CD4-positive, alpha-beta T cell treated with Interleukin-4 for 1 hour (primary cell): ENCODE measurements around the gene TRIM72.
"Not testable (repeated sequence)": the region's sequence is repeated elsewhere in the genome, so short reads cannot be mapped to it uniquely, and the experiment has no call there.

ENCODE experiments used
- DNase-seq, 2 donors: peaks; one replicate each; pipeline ENCODE4 v3.0.0-alpha.2; 2020 to 2022

TRIM72 gene

DNA sequence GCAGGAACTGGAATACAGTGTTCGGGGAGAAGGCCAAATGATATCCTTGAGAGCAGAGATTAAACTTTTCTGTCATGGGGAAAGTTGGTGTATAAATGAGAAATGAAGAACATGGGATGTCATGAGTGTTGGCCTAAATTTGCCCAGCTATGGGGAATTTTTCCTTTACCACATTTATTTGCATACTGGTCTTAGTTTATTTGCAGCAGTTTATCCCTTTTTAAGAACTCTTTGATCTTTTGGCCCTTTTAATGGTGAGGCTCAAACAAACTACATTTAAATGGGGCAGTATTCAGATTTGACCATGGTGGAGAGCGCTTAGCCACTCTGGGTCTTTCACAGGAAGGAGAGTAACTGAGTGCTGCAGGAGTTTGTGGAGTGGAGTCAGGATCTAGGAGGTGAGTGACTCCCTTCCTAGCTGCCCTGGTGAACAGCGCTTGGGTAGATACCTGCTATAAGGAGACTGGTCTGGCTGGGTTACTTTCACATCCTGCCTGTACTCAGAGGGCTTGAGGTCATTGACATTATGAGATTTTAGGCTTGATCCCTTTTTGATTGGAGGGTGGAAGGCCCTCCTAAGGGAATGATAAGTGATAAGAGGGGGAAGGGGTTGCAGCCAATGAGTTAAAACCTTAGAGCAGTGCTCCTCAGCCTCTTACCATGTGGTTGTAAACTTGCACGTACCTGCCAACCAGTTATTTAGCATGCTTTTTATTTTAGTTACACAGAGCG is 22.1 kb upstream of the TRIM72 start:
- DNase-seq, result no peak

DNA sequence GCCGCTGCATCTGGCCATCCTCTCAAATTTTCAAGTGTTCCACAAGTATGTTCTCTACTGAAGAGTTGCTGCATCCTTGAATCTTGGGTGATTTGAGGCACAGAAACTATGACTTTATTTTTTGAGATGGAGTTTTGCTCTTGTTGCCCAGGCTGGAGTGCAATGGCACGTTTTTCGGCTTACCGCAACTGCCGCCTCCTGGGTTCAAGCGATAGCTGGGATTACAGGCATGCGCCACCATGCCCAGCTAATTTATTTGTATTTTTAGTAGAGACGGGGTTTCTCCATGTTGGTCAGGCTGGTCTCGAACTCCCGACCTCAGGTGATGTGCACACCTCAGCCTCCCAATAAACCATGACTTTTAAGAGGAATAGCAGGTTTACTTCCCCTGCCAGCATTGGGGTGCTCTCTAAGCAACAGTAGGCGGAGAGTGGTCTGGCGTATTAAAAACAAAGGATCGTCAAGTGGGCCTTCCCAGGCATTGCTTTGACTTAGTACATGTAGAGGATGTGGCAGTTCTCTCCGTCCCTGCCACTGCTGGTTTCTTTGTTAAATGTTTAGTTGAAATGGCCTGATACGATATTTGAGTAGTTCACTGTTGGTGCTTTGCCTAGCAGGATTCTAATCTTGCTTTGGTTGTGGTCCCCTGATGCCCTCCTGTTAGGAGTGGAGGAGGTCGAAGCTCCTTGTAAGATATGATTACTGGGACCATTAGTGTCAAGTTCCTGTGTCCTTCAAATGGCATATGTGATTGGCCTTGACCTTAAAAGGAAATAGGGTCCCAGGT is 20.9 kb upstream of the TRIM72 start:
- DNase-seq, result no peak

DNA sequence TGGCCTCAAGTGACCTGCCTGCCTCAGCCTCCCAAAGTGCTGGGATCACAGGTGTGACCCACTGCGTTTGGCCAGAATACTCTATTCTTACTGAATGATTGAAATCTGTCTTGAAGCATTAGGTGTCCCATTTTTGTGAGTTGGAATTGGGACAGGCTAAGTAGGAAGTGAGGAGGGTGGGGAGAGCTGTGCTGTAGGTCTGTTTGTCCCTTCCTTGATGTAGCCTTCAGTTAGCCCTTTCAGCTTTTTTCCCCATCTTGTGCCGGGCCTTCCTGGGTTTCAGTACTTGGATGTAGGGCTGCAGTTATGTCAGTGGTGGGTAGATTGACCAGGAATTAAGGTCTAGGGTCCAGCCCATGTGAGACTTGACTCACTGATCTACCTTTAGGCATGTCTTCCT is 20.0 kb upstream of the TRIM72 start:
- no peak for DNase-seq

DNA sequence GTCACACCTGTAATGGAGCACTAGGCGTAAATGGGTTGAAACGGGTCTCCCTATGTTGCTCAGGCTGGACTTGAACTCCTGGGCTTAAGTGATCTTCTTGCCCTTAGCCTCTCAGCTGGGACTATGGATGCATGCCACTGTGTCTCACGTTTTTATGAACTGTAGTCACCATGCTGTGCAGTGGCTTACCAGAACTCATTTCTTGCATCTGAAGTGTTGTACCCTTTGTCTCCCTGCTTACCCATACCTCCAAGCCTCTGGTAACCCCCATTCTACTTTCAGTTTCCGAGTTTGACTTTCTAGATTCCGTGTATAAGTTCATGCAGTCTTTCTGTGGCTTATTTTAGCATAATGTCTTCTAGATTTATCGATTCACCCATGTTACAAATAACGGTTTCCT is 19.0 kb upstream of the TRIM72 start:
- no peak for DNase-seq

DNA sequence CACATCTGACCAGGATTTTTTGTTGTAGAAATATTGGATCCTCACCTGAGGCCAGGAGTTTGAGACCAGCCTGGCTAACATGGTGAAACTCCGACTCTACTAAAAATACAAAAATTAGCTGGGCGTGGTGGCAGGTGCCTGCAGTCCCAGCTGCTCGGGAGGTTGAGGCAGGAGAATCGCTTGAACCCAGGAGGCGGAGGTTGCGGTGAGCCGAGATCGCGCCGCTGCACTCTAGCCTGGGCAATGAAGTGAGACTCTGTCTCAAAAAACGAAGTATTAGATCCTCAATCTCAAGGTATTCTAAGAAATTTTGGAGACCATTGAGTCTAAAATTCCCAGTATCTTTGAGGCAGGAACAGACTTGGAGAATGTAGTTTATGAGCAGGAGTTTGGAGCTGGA is 18.1 kb upstream of the TRIM72 start:
- not testable (repeated sequence) for DNase-seq

DNA sequence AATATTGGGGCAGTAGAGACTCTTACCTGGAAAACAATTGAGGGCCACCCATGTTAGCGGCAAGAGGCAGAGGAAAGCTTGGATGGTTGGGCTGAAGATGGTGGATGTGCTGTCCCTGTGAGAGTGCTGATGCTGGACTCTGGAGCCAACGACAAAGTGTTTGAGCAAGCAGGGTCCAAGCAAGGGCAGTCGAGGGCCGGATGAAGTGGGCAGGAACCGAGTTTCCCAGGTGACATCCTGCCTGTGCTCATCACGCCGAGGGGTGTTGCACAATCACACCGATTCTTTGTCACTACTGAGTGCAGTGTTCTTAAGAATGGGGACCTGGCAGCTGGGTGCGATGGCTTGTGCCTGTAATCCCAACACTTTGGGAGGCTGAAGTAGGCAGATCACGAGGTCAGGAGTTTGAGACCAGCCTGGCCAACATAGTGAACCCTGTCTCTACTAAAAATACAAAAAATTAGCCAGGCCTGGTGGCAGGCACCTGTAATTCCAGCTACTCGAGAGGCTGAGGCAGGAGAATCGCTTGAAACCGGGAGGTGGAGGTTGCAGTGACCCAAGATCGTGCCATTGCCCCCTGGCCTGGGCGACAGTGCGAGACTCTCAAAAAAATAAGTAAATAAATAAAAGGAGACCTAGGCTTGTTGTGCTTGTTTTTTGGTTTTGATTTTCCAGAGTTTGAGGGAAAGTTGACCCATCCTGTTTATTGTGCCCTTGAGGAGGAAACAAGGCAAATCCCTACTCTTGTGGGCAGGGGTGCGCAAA is 17.4 kb upstream of the TRIM72 start:
- DNase-seq, result no peak

DNA sequence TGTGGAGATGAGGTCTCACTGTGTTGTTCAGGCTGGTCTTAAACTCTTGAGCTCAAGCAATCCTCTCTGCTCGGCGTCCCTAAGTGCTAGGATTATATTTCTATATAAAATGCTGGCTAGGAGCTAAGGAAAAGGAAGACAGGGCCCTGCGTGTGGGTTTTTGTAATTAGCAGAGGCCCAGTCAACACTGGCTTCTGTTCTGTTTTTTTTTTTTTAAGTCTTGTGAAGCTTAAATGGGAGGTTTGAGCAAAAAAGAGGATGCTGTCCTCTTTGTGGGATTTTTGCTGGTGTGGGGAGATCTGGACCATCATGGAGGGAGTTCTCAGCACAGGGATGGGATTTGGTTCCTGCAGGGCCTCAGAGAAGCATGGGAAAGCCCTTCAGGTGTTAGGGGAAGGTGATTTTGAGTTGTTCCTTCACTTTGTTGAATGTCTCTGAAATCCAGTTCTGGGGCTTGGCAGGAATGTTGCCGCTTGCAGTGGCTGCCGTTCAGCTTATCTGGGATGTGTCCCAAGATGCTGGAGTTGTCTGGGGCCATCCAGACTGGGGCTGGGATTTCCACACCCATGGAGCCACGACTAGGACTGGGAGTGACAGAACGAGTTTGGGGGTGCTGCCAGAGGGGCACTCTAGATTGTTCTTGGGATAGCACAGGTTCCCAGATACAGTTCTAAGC is 15.6 kb upstream of the TRIM72 start:
- DNase-seq, result no peak

DNA sequence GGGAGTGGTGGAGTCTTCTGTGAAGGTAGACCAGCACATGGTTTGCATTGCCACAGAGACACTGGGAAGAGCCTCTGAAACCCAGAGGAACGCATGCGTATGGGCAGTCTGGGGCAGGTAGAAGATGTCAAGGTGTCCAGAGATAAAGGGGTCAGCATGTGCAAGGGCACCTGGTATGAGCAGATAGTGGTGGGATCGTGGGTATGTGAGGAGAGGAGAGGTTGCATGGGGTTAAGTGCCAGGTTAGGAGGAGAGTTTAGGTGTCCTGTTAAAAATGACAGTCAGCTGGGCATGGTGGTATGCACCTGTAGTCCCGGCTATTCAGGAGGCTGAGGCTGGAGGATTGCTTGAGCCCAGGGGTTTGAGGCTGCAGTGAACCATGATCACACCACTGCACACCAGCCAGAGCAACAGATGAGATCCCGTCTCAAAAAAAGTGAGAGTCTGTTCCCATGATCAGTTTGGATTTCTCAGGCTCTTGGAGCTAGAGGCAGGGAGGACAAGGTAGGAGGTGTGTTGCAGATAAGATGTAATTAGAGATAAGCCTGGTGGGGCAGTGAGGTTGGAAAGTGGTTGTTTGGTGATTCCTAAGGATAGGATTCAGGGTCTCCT is 14.4 kb upstream of the TRIM72 start:
- DNase-seq, result no peak

DNA sequence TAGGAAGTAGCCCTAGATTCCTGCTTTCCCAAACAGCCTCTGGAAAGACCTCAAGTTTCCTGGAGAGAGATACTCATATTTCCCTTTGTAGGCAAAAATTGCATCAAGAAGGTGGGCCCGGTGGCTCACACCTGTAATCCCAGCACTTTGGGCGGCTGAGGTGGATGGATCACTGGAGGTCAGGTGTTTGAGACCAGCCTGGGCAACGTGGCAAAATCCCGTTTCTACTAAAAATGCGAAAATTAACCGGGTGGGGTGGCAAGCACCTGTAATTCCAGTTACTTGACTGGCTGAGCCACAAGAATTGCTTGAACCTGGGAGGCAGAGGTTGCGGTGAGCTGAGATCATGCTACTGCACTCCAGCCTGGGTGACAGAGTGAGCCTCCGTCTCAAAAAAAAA is 13.8 kb upstream of the TRIM72 start:
- DNase-seq, result not testable (repeated sequence)

DNA sequence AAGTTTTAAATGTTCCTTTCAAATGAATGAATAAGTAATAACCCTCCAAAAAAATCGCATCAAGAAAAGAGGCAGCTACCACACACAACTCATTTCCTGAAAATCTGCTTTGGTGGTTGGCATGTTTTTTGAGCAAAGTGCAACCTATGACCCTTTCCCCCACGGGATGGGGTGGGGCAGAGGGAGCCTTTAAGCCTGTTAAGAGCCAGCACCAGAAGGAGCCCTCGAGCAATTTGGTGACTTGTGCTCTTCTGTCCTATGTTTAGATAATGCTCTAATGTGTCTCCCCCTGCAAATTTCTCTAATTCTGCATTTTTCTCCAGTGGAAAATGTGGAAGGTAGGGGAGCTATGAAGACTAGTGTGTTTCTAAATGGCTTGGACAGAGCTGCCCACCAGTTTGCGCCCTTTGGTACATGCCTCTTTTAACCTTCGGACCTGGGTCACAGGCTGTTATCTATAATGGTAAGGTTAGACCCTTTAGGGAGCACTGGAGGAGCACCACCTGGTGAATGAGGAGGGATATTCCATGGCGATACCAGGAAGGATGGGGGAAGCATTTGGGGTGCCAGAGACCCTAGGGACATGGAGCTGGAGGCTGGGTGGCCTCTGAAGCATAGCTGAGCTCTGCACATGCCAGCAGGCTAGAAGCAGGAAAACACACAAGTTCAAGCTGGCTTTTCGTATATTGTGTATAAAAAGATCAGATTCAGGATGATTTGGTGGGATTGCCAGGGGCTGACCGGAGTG is 12.9 kb upstream of the TRIM72 start:
- peak; percentile 40 to 58 for DNase-seq

DNA sequence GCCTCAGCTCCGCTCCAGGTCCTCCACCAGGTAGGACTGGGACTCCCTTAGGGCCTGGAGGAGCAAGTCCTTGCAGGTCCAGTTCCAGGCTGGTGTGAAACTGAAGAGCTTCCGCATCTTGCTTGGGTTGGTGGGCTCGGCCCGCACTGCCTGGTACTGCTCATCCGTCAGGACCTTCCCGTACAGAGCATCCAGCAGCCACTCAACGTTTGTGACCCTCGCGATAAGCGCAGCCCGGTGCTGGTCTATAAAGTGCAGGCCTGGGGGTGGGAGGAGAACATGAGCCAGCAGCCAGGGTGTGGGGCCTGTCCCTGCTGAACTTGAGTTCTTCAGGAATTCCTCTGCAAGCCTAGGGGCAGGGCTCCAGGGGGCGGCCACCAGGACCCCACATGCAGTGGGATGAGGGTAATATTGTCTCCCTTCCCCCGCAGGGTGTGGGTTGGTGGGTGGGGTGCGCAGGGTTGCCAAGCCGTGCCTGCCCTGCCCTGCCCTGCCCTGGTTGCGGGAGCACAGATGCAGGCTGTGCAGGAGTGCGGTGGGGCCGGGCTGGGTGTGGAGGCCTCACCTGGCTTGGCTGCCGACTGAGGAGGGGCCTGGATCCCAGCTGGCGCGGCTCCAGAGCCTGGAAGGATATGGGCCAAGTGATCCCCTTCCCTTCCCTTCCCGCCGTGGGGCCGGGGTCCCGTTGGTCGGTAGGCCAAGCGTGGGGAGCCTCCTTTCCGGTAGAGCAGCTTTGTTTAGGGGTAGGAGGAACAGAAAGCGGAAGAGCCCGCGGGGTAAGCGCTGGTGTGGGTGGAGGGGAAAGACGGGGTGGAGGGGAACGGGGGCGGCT is 12.1 kb upstream of the TRIM72 start:
- peak; percentile 47 to 51 for DNase-seq

DNA sequence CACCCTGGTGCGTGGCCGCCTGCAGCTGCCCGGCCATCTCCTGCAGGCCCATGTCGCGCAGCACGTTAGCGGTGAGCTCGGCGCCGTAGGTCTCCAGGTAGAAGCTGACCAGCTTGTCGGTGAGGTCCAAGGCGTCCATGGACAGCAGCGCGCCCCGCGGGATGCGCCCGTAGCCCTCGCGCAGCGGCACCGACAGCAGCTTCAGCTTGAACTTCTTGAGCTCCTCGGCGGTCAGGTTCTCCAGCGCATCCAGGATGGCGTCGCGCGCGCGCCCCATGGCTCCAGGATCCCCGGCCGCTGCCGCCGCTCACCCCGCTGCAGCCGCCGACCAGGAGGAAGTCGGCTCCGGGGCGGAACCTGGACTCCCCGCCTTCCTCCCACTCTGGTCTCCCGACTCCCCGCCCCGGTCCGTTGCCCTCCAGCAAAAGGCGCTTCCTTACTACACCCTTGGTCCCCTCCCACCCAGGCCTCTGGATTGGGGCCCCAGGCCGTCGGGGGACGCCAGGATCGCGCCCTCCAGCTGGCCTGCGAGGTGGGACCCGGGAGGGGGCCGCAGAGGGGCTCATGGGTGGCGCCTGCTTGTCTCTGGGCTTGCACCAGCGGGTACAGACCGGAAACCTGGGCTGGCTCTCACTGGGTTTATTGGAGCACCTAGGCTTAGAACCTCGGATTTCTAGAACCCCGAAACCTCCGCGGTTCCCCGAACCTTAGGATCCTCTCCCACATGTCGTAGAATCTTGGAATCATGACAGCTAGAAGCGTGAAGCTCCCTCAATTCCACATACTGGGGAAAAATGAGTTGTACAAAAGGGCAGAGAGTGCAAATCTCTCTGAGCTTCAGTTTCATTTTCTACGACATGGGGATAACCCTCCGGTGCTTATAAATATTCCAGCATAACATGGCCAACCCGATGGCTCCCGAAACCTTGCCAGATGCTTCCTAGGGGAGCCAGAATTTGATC is 11.2 kb upstream of the TRIM72 start, which contains the start of gene PYCARD:
Gene PYCARD (minus strand): TSS at position 347 of the 962 bp plus-strand sequence. CDS start 70 bp downstream, at position 277.
- DNase-seq, result peak in 1 of 2 donors; percentile 35

DNA sequence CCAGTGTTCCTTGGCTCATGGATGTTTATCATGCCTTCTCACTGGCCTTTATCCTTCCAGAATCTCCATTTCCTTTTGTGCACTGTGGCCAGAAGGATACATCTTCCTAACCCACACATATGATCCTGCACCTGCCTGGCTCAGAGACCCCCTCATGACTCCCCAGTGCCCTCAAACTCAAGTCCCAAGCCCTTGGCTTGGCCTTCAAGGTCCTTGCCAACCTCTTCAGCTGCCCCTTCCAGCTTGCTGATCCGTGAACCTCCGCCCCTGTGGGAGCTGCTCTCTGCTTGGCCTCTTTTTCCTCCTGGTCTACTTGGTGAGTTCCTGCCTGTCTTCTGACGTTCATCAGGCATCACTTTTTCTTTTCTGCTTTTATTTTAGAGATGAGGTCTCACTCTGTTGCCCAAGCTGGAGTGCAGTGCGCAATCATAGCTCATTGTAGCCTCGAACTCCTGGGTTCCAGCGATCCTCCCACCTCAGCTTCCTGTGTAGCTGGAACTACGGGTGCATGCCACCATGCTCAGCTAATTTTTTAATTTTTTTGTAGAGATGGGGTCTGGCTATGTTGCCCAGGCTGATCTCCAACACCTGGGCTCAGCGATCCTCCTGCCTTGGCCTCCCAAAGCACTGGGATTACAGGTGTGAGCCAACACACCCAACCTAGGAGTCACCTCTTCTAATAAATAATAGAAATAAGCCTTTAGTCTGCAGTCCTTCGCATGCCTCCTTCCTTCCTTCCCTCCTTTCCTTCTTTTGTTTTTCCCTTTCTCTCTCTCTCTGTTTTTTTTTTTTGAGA is 8.8 kb upstream of the TRIM72 start:
- no peak for DNase-seq

DNA sequence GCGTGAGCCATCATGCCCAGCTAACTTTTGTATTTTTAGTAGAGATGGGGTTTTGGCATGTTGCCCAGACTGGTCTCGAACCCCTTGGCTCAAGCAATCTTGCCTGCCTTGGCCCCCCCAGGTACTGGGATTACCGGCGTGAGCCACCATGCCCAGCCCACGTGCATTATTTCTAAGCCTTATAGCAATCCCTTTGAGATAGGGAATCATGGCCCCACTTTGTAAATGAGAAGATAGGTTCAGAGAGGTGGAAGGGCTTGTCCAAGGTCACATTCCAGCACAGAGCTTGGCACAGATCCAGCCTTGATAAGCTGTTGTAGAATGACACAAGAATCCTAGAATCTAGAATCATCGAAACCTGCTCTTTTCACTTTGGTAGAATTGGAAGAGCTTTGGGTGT is 7.1 kb upstream of the TRIM72 start:
- no peak for DNase-seq

DNA sequence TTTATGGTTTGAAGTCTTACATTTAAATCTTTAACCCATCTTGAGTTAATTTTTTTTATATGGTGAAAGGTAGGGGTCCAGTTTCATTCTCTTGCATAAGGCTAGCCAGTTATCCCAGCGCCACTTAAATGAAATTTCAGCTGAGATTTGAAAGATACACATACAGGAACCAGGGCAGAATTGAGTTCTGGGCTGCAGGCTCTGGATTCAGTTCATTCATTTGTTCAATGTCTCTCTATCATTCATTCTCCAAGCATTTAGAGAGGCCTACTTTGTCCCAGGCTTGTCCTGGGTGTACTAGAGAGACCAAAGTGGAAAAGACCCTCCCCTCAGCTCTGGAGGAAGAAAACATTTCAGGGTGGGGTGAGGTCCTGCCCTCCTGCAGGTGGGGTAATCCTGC is 577 bp upstream of the TRIM72 start:
- DNase-seq, result no peak

DNA sequence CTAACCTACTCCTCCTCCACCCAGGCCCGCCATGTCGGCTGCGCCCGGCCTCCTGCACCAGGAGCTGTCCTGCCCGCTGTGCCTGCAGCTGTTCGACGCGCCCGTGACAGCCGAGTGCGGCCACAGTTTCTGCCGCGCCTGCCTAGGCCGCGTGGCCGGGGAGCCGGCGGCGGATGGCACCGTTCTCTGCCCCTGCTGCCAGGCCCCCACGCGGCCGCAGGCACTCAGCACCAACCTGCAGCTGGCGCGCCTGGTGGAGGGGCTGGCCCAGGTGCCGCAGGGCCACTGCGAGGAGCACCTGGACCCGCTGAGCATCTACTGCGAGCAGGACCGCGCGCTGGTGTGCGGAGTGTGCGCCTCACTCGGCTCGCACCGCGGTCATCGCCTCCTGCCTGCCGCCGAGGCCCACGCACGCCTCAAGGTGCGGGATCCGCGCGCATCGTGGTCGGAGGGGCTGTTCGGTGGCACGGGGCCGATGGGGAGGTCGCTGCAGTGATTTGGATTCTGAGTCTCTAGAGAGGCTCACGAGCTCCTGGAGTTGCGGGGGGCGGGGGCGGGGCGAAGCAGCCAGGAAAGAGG is 878 bp downstream of the TRIM72 start:
- DNase-seq, result no peak

DNA sequence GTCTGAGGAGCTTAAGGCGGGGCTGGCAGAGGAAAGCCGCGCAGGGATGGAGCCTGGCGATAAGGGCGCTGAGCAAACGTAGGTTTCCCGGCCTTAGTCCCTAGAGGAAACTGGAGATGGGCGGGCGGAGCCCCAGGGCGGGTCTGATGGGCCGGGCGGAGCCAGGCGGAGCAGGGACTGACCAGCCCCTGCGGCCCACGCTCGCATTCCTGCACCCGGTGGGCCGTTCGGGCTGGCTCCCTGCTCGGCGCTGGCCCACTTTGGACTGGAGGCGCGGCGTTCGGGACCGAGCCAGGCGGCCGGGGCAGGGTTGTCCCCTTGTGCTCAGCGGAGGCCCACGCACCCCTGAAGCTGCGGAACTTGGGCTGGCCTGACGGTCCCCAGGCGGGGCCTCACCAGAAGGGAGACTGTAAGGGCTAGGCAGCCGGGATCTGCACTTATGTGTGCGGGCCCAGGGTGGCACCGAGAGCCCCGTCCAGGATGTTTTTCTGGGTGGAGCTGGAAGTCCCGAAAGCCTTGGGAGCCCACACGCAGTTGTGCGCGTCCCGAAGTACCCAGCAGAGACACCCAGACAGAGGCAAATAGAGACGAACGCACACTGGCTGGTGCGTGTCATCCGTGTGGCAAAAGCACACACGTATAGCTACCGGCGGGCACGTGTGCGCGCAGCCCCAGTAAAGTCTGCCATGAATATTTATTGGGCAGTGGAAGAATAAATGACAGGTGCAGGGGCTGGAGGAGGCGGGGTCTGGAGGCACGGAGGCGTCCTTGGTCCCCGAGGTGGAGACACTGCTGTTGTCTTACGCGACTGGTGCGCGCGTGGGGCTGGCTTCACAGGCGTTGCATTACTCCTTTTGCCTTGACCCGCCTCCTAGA is 1.6 kb downstream of the TRIM72 start:
- DNase-seq, result peak in 1 of 2 donors; percentile 20
